IPS DF 6.9 (cell line): ENCODE measurements around the gene BMF.
"Not testable (repeated sequence)": the region's sequence is repeated elsewhere in the genome, so short reads cannot be mapped to it uniquely, and the experiment has no call there.

Experiments
- DNase-seq: peaks from one replicate; pipeline ENCODE4 v3.0.0-alpha.2; 2013; ENCODE audit warnings: low read depth, low spot score
- H3K27ac ChIP-seq: one replicate; pipeline ENCODE4 v1.5.1; 2013; ENCODE audit warnings: low read length, control low read depth
- H3K27me3 ChIP-seq: 2 replicates; pipeline ENCODE4 v1.6.1; 2013; ENCODE audit warnings: mild to moderate bottlenecking, low read length; ENCODE audit not compliant: control insufficient read depth, insufficient read depth
- H3K36me3 ChIP-seq: 2 replicates; pipeline ENCODE4 v1.6.1; 2013; ENCODE audit warnings: low read length; ENCODE audit not compliant: control insufficient read depth, insufficient read depth
- H3K4me1 ChIP-seq: 2 replicates; pipeline ENCODE4 v1.6.1; 2013; ENCODE audit warnings: low read length; ENCODE audit not compliant: control insufficient read depth, insufficient read depth
- H3K4me3 ChIP-seq: 2 replicates; pipeline ENCODE4 v1.5.1; 2013; ENCODE audit warnings: mild to moderate bottlenecking, low read length
- H3K9me3 ChIP-seq: 2 replicates; pipeline ENCODE4 v1.6.1; 2013; ENCODE audit warnings: low read length, inconsistent platforms; ENCODE audit not compliant: control insufficient read depth, insufficient read depth
- WGBS: extraction: QIAGEN DNeasy Blood & Tissue Kit; methylation state at CpG from one replicate; pipeline ENCODE4 v1.1.7; 2013; ENCODE audit warnings: mixed read lengths, missing lambda C conversion rate; ENCODE audit not compliant: insufficient read length, insufficient coverage; 5-methylcytosine and 5-hydroxymethylcytosine counted together

Gene BMF

DNA sequence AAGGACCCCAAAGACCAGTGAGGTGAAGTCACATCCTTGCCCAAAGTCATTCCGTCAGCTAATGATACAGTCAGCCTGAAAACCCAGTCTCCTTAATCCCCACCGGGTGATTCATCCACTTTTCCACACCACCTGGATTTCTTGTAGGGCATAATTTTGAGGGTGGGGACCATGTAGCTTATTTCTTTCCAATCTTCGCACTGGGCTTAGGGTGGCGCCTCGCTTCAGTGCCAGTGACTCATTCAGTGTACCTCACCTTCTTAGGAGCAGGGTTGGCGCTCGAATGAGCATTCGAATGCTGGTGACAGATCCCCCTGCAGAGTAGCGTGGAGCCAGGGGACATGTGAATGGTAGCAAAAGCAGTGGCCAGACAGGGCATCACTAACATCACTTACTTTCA is 24.0 kb downstream of the BMF start:
- DNase-seq = no peak
- no peaks in the 10 kb centered on the region for H3K9me3 ChIP-seq
- no peaks in the 10 kb centered on the region; the same call in 1 of the 2 replicates for H3K27me3 ChIP-seq
- peaks cover 19% of the 10 kb centered on the region for H3K4me1 ChIP-seq
- no peak overlapping the region for H3K27ac ChIP-seq
- H3K36me3 ChIP-seq = no peaks in the 10 kb centered on the region
- no peak overlapping the region for H3K4me3 ChIP-seq
- no CpG with 5 or more reads among the region's 9 CpGs for WGBS

DNA sequence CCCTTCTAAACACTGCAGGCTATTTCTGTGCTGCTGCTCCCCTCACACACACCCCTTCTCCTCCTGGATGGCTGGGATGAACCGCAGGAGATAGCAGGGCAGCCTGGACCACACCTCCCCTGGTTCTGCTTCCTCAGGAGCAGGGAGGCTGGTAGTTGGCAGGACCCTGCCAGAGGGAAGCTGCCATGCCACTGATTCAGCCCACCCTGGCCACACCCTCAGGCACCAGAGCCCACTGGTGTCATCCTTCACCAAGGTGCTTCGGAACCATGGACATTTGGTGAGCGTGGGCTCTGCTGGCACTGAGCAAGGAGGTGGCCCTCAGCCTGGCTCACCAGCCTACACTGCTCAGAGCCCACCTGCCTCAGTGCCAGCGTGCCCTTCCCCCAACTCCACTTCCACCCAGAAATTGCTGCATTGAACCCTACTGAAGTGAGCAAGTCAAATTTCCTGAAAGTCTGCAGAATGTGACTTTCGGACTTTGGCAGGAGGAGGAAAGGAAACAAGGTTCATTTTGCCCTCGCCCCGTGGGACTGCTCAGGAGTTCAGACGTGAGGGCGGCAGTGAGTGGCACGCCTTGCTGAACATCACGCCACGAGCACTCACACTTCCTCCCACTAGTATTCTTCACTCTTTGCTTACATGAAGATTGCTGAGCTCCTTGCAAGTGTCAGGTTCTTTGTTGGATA is 26.3 kb downstream of the BMF start:
- Histone ChIP-seq H3K4me3 (no peak overlapping the region), H3K9me3 (no peaks in the 10 kb centered on the region), H3K36me3 (no peaks in the 10 kb centered on the region), H3K4me1 (peaks cover 2% of the 10 kb centered on the region), H3K27ac (no peak overlapping the region), H3K27me3 (no peaks in the 10 kb centered on the region; the same call in 1 of the 2 replicates)
- WGBS = no CpG with 5 or more reads among the region's 12 CpGs
- no peak for DNase-seq

DNA sequence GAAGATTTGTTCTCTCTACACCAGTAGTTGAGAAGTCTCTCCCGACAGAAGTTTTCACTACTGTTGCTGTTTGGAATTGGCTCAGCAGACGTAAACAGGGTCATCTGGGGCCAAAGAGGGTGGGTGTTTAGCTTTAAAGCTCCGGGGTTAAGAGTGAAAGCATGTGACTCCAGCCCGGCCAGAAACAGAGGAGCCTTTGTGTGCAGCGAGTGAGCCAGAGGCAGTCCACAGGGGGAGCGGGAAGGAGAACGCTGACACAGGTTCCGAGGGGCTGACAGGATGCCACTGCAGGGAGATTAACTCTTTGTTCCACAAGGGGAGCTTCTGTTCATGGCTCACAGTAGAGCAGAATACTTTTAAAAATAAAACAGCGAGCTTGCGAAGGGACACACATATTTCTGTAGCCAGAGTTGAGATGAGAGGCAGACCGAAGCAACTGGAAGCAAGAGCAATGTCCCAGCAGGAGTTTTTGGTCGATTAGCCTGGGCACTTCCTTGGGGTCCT is 26.9 kb downstream of the BMF start:
- Histone ChIP-seq H3K4me3 (no peak overlapping the region), H3K36me3 (no peaks in the 10 kb centered on the region), H3K27ac (no peak overlapping the region), H3K27me3 (no peaks in the 10 kb centered on the region; the same call in 1 of the 2 replicates), H3K9me3 (no peaks in the 10 kb centered on the region), H3K4me1 (peaks cover 2% of the 10 kb centered on the region)
- DNase-seq = no peak
- WGBS = no CpG with 5 or more reads among the region's 12 CpGs

DNA sequence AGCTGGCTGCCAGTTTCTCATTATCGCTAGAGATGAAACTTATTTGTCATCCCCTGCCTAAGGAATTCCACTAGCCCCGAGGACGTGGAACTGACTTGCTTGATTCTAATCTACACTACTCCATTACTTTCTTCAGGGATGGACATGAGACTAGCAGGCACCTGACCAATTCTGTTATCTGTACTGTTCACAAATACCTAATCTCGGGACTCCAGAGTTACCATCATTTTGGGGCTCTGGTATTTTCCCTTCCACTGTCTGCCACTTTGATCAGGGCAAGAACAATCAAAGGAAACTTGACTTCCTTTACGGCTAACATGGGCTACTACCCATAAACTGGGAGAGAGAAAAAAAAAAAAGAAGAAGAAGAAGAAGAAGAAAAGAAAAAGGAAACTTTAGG is 27.8 kb downstream of the BMF start:
- no peak for DNase-seq
- H3K36me3 ChIP-seq = no peaks in the 10 kb centered on the region
- no peaks in the 10 kb centered on the region; the same call in 1 of the 2 replicates for H3K27me3 ChIP-seq
- H3K27ac ChIP-seq = no peak overlapping the region
- peaks cover 2% of the 10 kb centered on the region for H3K4me1 ChIP-seq
- no peak overlapping the region for H3K4me3 ChIP-seq
- WGBS = no CpG with 5 or more reads among the region's 5 CpGs
- H3K9me3 ChIP-seq = no peaks in the 10 kb centered on the region

DNA sequence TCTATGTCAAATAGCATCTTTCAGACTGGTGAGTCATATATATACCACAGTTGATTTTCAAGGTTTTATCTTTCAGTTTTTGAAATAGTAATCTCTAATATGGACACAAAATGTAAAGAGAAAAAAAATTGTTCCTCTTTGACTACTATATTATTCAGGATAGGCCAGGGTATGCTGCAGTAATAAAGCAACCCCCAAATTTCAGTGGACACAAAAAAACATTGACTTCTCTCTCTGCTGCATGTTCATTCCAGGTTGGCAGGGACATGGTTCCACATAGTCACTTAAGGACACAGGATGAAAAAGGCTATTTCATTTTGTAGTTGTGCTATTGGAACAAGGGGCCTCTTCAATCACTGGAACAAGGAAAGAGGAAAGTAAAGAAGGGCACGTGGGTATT is 28.6 kb downstream of the BMF start:
- Histone ChIP-seq H3K9me3 (no peaks in the 10 kb centered on the region), H3K27me3 (no peaks in the 10 kb centered on the region; the same call in 1 of the 2 replicates), H3K4me1 (peaks cover 2% of the 10 kb centered on the region), H3K27ac (no peak overlapping the region), H3K4me3 (no peak overlapping the region), H3K36me3 (no peaks in the 10 kb centered on the region)
- no peak for DNase-seq
- no CpG with 5 or more reads among the region's 1 CpG for WGBS

DNA sequence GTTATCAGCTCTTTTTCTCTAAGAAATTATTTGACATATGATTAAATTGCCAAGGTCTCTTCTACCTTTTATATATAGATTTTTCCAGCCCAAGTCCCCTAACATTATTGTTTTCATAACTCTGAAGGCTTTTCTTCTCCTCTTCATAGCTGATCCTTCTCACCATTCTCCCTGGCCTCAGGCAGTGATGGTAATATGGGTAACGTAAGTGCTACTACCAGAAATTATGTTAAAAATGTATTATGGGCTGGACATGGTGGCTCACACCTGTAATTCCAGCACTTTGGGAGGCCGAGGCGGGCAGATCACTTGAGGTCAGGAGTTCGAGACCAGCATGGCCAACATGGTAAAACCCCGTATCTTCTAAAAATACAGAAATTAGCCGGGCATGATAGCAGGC is 29.2 kb downstream of the BMF start:
- no peaks in the 10 kb centered on the region for H3K9me3 ChIP-seq
- H3K4me3 ChIP-seq = no peak overlapping the region
- DNase-seq = no peak
- H3K36me3 ChIP-seq = no peaks in the 10 kb centered on the region
- no peak overlapping the region for H3K27ac ChIP-seq
- no peaks in the 10 kb centered on the region; the same call in 1 of the 2 replicates for H3K27me3 ChIP-seq
- WGBS = no CpG with 5 or more reads among the region's 6 CpGs
- H3K4me1 ChIP-seq = peaks cover 2% of the 10 kb centered on the region

DNA sequence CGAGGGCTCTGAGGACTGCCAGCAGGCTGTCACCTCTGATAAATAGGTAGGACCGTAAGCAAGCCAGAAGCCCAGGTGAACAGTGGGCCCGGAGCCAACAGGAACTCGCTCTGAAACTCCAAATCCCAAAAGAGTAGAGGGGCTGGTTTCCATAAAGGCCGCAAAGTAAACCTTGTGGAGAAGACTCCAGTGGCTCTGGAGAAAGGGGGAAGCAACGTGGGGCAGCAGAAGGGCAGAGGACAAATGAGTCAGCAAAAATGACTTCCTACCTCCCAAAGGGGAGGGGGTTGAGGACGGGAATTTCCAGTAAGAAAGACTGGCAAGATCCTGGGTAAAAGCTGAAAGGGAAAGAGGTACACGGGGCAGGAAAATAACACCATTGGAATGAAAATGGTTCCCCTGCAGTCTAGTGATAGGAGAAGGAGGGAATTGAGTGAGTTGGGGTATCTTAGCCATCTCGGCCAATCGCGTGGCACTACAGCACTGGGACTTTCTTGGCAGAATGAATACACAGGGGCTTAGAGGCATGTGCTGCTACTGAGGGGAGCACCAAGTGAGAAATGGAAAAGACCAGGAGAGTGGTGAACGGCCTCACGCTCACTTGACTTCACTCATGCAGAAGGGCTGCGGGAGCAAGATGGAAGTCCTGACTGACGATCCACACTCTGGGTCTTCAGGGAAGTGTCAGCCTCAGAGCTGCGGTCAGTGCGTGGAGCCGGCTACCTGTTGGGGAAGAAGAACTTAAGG is 33.2 kb downstream of the BMF start:
- H3K27ac ChIP-seq = no peak overlapping the region
- no peaks in the 10 kb centered on the region for H3K4me1 ChIP-seq
- no peak overlapping the region for H3K4me3 ChIP-seq
- WGBS = no CpG with 5 or more reads among the region's 18 CpGs
- no peaks in the 10 kb centered on the region for H3K9me3 ChIP-seq
- H3K27me3 ChIP-seq = no peaks in the 10 kb centered on the region
- H3K36me3 ChIP-seq = no peaks in the 10 kb centered on the region
- DNase-seq = no peak

DNA sequence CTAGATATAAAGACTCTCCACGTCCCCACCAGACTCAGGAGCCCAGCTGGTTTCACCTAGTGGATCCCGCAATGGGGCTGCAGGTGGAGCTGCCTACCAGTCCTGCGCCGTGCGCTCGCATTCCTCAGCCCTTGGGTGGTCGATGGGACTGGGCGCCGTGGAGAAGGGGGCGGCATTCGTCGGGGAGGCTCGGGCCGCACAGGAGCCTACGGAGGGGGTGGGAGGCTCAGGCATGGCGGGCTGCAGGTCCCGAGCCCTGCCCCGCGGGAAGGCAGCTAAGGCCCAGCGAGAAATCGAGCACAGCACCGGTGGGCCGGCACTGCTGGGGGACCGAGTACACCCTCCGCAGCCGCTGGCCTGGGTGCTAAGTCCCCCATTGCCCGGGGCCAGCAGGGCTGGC is 34.0 kb downstream of the BMF start:
- not testable (repeated sequence) for H3K36me3 ChIP-seq, H3K9me3 ChIP-seq, H3K27me3 ChIP-seq, H3K4me3 ChIP-seq, H3K4me1 ChIP-seq, DNase-seq, H3K27ac ChIP-seq
- no CpG with 5 or more reads among the region's 27 CpGs for WGBS

DNA sequence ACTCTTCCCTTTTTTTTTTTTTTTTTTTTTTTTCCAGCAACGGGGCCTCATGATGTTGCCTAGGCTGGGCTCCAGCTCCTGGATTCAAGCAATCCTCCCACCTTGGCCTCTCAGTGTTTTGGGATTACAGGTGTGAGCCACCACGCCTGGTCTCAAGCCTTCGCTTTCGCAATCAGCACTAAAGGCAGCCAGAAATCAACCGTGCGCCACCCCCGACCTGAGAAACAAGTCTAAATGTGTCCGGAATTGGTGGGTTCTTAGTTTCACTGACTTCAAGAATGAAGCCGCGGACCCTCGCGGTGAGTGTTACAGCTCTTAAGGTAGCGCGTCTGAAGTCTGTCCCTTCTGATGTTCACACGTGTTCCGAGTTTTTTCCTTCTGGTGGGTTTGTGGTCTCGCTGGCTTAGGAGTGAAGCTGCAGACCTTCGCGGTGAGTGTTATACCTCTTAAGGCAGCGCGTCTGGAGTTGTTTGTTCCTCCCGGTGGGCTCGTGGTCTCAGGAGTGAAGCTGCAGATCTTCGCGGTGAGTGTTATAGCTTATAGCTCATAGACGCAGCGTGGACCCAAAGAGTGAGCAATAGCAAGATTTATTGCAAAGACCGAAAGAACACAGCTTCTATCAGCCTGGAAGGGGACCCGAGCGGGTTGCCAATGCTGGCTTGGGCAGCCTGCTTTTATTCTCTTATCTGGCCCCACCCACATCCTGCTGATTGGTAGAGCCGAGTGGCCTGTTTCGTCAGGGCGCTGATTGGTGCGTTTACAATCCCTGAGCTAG is 34.8 kb downstream of the BMF start:
- not testable (repeated sequence) for H3K9me3 ChIP-seq, H3K4me1 ChIP-seq, H3K27ac ChIP-seq, H3K4me3 ChIP-seq, H3K36me3 ChIP-seq, H3K27me3 ChIP-seq, DNase-seq
- WGBS = no CpG with 5 or more reads among the region's 34 CpGs

DNA sequence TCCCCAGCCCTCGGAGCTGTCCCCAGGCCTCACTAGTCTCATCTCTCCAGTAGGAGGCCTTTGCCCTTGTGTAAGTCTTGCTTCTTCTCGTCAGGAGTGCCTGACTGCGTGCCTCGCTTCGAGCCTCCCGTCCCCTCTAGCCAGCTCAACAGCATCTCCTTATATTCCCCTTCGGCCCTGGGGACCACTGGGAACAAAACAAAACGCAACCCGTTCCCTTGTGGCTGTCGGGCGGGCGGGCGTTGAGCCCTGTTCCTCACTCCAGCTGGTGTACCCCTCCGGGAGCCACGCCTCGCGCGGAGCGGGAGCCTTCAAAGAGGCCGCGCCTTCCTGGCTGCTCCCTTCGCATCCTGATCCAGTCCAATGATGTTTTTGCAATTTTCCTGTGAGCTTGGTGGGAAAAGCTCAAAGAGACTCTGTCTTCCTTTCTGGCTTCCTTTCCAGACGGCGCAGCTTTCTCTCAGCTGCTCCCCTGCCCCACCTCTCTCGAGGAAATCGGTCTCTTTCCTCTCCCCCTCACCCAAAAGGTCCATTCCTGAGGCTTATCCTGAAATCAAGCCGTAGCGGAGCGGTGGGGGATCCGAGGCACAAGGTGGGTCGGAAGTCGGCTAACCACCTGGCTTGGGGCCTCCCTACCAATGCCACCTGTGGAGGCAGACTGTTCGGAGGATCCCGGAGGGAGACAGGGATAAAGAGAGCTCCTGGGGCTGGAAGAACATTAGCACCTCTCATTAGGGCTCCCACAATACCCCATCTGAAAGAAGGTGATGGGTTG is 36.3 kb downstream of the BMF start:
- no peaks in the 10 kb centered on the region for H3K27me3 ChIP-seq
- no peak overlapping the region for H3K27ac ChIP-seq
- peaks cover 4% of the 10 kb centered on the region for H3K4me1 ChIP-seq
- WGBS = no CpG with 5 or more reads among the region's 34 CpGs
- DNase-seq = no peak
- no peaks in the 10 kb centered on the region for H3K9me3 ChIP-seq
- no peaks in the 10 kb centered on the region for H3K36me3 ChIP-seq
- H3K4me3 ChIP-seq = no peak overlapping the region
